Panc1 (cell line): ENCODE data around the gene RANBP1. TPM values are rescaled to one million over a fixed set of nuclear protein-coding genes. Genes with fewer than 3 reads are reported as not detected.

ENCODE experiments used
- ATAC-seq: fragments of 200-7000 bp; cut with Tn5 transposase; 2 replicates; pipeline ENCODE4 v1.9.1; 2020; ENCODE audit warnings: mild to moderate bottlenecking, moderate library complexity
- BruUV-seq: library from RNA; stranded (reverse); fragments of 400-500 nt; replicated peaks from 2 replicates; lab custom pipeline; 2021; lab: Mats Ljungman, UMichigan
- CTCF ChIA-PET: fragments of 300-600 bp; sonication (Branson Sonifier 250); formaldehyde crosslinking; loops from one replicate; lab custom pipeline; 2022; ENCODE audit warnings: antibody characterized with exemption; lab: Charles Lee
- POLR2A ChIA-PET: fragments of 300-600 bp; sonication (Branson Sonifier 250); formaldehyde crosslinking; loops from one replicate; lab custom pipeline; 2022; ENCODE audit warnings: antibody characterized with exemption; lab: Charles Lee
- DNase-seq: peaks from one replicate; pipeline ENCODE4 v3.0.0-alpha.2; 2010; ENCODE audit warnings: low read depth, low spot score
- H3K27ac ChIP-seq: 2 replicates; pipeline ENCODE4 v1.5.1; 2011; ENCODE audit warnings: mild to moderate bottlenecking, low read length, inconsistent platforms
- H3K27me3 ChIP-seq: fragments of 200-500 bp; sonication (Bioruptor generic); 2 replicates; pipeline ENCODE4 v1.6.0; 2014; ENCODE audit warnings: low read length, inconsistent platforms; ENCODE audit not compliant: control insufficient read depth, insufficient read depth
- H3K36me3 ChIP-seq: fragments of 200-500 bp; sonication (Bioruptor generic); 2 replicates; pipeline ENCODE4 v1.5.1; 2014; ENCODE audit warnings: inconsistent platforms, mild to moderate bottlenecking, low read length, moderate library complexity; ENCODE audit not compliant: control insufficient read depth, insufficient read depth
- H3K4me1 ChIP-seq: 2 replicates; pipeline ENCODE4 v1.5.1; 2011; ENCODE audit warnings: inconsistent platforms, mild to moderate bottlenecking, low read length, moderate library complexity; ENCODE audit not compliant: control insufficient read depth, insufficient read depth
- H3K4me3 ChIP-seq, 2 experiments: 2 replicates each; pipeline ENCODE4 v1.5.1; 2011 to 2012; ENCODE audit warnings: low read depth in 2 of 2, low read length in 2 of 2, mild to moderate bottlenecking in 2 of 2, inconsistent platforms in 1 of 2, moderate library complexity in 1 of 2
- H3K9me3 ChIP-seq: fragments of 200-500 bp; sonication (Bioruptor generic); 2 replicates; pipeline ENCODE4 v1.5.1; 2014; ENCODE audit warnings: low read depth, mild to moderate bottlenecking, inconsistent platforms, low read length, moderate library complexity; ENCODE audit not compliant: control insufficient read depth, insufficient read depth
- CTCF ChIP-seq: fragments of 450-650 bp; IDR thresholded peaks from 2 replicates; pipeline ENCODE4 v1.5.1; 2017; ENCODE audit warnings: mild to moderate bottlenecking
- POLR2AphosphoS5 ChIP-seq: IDR thresholded peaks from 2 replicates; pipeline ENCODE4 v1.6.1; 2012; ENCODE audit warnings: mild to moderate bottlenecking, low read depth, low read length, moderate library complexity
- REST ChIP-seq, 2 experiments: IDR thresholded peaks; 2 replicates each; pipeline ENCODE4 v1.6.1; 2011 to 2012; ENCODE audit warnings: low read depth in 2 of 2, control low read depth in 1 of 2, low read length in 1 of 2, mild to moderate bottlenecking in 1 of 2, moderate library complexity in 1 of 2; ENCODE audit not compliant: insufficient read depth in 1 of 2
- SIN3A ChIP-seq: IDR thresholded peaks from 2 replicates; pipeline ENCODE4 v1.6.1; 2012; ENCODE audit warnings: low read depth, mild to moderate bottlenecking, low read length, moderate library complexity, borderline replicate concordance; ENCODE audit not compliant: insufficient read depth
- TCF7L2 ChIP-seq: IDR thresholded peaks from 2 replicates; pipeline ENCODE4 v1.6.1; 2011; ENCODE audit warnings: mild to moderate bottlenecking, low read depth, low read length, inconsistent platforms
- in situ Hi-C: cut with HindIII; loops from 2 replicates; pipeline ENCODE4 v1.10.0; 2016; ENCODE audit warnings: low sequenced_read_pairs, low pct_unique_long_range_greater_than_20kb
- intact Hi-C: fragments of 100-400 bp; cut with micrococcal nuclease; formaldehyde crosslinking; loops from one replicate; pipeline ENCODE4 v1.10.0; 2022; ENCODE audit not compliant: unreplicated experiment
- total RNA-seq: library from RNA; stranded (reverse); gene quantifications from one replicate; pipeline ENCODE4 v1.2.1, GENCODE V29; 2021; ENCODE audit not compliant: unreplicated experiment

Gene RANBP1
- total RNA-seq, 1 experiment from 2014 or later = 232 TPM

- no peaks in the 10 kb centered on the region for H3K27me3 ChIP-seq
- H3K4me1 ChIP-seq = peaks cover 13% of the 10 kb centered on the region
- DNase-seq (no peak), ATAC-seq (peak; percentile 31; the same call in 1 of the 2 replicates)
- BruUV-seq = no TSS peak
- no peaks in the 10 kb centered on the region; the same call in 1 of the 2 replicates for H3K36me3 ChIP-seq
- in situ Hi-C loops (no loop called here), intact Hi-C loops (no loop called here)
- H3K4me3 ChIP-seq = no peak overlapping the region
- ChIA-PET POLR2A (no interaction called here), CTCF (interaction anchor here (0.7 to 0.8 kb wide), 2 partner anchors 16 to 125 kb away, joined by 3 to 8 read pairs; no protein-coding TSS in a partner anchor)
- no peak overlapping the region for H3K27ac ChIP-seq
- no peaks in the 10 kb centered on the region for H3K9me3 ChIP-seq
- peak; percentile 75 for TF ChIP-seq CTCF
- TF ChIP-seq TCF7L2 = no peak
- no peak for TF ChIP-seq REST (IDR thresholded peaks at IDR 0.05; ENCODE audit: insufficient read depth in 1 of 2, low read depth in 2 of 2, low read length in 1 of 2)
- no peak for TF ChIP-seq SIN3A
- no peak; the same call in 1 of the 2 replicates for TF ChIP-seq POLR2AphosphoS5
Observed at GRCh38 chr22:20111045-20111688, 4.7 kb upstream of the RANBP1 start.

GRCh38 chr22:20111689-20112622 lies 3.9 kb upstream of the RANBP1 start:
- peaks cover 4% of the 10 kb centered on the region for H3K36me3 ChIP-seq
- in situ Hi-C loops = no loop called here
- BruUV-seq = no TSS peak
- no peaks in the 10 kb centered on the region for H3K27me3 ChIP-seq
- DNase-seq (no peak), ATAC-seq (peak; percentile 14; the same call in 1 of the 2 replicates)
- CTCF ChIA-PET = interaction anchor here (0.7 to 0.8 kb wide), 2 partner anchors 15 to 126 kb away, joined by 3 to 8 read pairs; no protein-coding TSS in a partner anchor
- POLR2A ChIA-PET = no interaction called here
- peak overlapping the region; percentile 39; the same call in 1 of the 2 replicates for H3K27ac ChIP-seq
- H3K4me3 ChIP-seq = no peak overlapping the region
- TF ChIP-seq SIN3A = 0 out of 2 replicates have a peak, but pooled peaks have one; percentile 50
- TF ChIP-seq POLR2AphosphoS5 = no peak; the same call in 1 of the 2 replicates
- no peak for TF ChIP-seq REST (IDR thresholded peaks at IDR 0.05; ENCODE audit: insufficient read depth in 1 of 2, low read depth in 2 of 2, low read length in 1 of 2)
- TF ChIP-seq CTCF = no peak
- intact Hi-C loops = no loop called here
- peaks cover 13% of the 10 kb centered on the region for H3K4me1 ChIP-seq
- no peaks in the 10 kb centered on the region for H3K9me3 ChIP-seq
